GM04504 (cell line): ENCODE results near the gene CD3E.
"Not testable (repeated sequence)": the region's sequence is repeated elsewhere in the genome, so short reads cannot be mapped to it uniquely, and the experiment has no call there.

Experiments
- DNase-seq: peaks from one replicate; pipeline ENCODE4 v3.0.0-alpha.2; 2012; ENCODE audit warnings: low read depth

Gene CD3E

DNA sequence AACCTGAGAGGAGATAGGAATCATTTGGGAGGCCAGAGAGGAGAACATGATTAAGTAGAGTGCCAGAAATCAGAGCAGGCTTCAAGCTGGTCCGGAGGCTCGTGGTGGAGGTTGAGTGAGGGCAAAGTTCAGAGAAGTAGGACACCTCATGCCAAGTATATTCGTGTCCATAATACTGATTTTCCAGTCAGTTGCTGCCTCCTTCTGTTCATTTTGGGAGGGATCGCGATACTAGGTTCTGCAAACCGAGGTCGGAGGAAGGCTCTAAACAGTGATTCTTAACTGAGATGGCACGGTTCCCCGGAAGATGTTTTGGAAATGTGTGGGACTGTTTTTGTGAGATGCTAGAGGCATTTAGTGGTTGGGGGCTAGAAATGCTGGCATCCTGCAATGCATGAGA lies 13.6 kb upstream of the CD3E start:
- no peak for DNase-seq

DNA sequence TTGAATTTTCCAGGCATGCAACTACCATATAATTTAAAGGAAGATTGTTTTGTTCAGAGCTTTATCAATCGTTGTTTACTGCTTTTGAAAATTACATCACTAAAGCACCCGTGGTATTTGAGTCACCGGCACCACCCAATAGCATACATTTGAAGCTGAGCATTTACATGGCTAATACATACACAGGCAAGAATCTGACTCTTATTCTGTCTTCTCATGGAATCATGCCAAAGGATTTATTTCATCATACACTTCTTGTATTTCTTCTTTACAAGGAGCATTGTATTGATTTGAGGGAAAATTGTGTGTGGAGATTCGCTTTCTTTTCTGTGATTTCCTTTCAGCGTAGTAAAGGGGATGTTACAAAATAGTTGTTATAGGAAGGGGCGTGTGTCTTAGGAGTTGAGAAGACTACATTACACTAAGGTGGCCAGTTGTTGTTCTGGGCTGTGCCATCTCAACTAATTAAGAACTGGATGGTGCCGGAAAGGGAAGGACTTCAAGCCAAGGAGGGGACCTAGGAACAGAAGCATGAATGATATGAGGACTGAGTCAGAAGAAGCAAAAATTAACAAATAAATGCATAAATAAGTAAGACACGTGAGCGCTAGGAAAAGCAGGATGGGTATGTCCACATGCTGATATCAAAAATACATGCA lies 12.9 kb upstream of the CD3E start:
- DNase-seq = no peak

DNA sequence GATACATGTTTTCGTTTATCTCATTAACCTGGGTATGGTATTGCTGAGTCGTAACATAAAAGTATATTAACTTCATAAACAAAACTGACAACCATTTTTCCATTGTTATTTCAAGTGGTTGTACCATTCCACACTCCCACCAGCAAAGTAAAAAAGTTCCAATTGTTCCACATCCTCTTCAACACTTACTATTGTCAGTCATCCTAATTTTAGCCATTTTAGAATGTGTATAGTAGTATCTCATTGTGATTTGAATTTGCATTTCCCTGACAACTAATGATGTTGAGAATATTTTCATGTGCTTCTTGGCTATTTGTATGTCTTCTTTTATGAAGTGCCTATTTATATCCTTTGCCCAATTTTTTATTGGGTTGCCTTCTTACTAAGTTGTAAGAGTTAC lies 10.5 kb upstream of the CD3E start:
- no peak for DNase-seq

DNA sequence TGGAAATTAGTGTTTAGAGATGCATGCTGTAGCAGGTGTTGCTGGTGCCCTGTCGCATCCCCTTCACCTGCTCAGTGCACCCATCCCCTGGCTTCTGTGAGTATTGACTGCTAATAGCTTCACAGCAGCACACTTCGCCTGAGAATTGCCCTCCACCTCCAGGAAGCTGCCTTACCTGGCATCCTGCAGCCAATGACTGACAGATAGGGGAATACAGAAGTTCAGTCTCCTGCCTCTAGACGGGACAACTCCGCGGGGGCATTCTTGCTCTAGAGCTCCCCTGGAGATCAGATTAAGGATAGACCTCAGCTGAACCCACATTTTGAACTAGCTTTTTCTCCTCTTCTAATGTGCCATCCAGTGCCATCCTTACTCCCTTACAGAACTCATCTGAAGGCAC lies 9.3 kb upstream of the CD3E start:
- DNase-seq = no peak

DNA sequence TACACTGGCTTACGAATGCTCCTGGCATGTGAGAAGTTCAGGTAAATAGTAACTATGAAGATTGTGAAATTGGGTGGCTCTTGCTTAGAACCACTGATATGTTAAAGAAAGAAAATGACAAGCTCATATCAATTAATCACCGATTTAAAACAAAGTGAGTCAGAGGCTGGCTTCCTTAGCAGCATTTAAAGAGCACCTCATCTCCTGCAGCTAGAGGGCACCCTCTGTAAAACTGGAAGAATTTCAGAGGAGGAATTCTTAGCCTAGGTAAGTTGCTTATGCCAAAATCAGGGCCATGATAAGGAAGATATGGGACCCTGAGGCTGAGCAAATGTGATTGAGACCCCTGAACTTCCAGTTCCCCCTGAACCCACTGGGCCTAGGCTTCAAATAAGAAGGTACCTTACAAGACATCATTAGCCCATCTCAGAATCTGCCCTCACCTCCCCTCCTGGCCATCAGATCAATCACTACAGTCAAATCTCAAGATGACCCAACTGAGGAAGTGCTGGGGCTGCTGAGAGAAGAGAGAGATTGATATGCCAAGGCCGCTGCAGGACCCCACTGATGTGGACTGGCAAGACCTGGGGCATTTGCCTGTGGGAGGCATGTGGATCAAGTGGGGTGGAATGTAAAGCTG lies 8.6 kb upstream of the CD3E start:
- no peak for DNase-seq

DNA sequence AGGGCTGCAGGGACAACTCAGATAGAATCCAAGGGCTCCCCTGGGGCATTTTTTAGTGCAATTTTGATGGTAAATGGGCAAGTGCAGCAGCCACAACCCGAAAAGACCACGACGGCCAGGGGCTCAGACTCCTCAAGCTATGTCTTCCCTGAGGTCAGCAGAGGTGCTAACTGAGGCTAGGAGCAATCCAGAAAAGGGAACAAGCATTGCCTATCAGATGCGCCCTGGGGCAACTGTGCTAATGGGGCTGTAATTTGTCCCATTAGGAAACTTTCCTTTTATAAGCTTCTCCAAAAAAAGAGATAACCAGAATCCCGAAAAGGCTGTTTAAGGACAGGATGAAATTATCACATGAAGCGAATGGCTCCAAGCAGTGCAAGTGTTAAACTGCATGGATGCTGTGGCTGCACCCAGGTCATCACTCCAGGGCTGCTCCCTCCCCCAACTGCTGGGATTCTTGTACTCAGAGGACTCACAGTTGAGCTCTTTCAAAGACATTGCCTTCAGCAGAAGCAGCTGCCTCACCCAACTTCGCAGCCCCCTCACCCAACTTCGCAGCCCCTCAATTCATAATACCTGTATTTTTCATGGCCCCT lies 2.8 kb upstream of the CD3E start:
- no peak for DNase-seq

DNA sequence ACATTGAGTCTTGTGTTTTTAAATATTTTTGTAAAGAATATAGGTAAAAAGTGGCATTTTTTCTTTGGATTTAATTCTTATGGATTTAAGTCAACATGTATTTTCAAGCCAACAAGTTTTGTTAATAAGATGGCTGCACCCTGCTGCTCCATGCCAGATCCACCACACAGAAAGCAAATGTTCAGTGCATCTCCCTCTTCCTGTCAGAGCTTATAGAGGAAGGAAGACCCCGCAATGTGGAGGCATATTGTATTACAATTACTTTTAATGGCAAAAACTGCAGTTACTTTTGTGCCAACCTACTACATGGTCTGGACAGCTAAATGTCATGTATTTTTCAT lies 333 bp upstream of the CD3E start:
- DNase-seq = no peak

DNA sequence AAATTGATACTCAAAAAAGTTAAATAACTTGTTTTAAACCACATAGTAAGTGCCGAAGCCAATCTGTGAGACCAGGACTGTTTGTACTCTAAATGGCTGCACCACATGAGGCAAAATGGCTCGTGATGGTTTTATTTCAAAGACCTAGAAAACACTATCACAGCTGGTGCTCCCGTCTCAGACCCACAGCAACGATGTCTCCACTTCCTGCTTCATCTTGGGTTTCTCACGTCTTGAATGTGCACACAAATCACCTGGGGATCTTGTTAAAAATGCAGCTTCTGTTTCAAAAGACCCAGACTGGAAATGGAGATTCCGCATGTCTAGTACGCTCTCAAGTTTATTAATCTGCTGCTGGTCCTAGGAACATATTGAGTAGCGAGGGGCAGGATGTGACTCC lies 1.2 kb downstream of the CD3E start:
- DNase-seq = no peak

DNA sequence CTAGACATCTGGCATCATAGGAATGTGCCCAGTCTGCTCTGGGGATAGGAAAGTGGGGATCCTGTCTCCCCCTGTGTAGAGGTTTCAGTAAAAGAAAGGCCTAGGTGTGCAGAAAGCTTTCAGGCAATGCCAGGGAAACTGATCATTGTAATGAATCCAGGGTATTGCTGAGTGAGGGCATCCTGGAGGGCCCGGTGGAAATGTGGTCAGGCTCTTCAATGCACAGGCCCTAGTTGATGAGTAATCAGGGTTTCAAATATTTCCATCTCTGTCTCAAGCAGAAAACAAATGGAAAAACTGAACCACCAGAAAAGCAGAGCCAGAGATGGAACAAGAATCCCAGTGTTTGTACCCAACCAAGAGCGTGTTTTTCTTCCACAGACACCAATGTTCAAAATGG lies 2.0 kb downstream of the CD3E start:
- DNase-seq = no peak

DNA sequence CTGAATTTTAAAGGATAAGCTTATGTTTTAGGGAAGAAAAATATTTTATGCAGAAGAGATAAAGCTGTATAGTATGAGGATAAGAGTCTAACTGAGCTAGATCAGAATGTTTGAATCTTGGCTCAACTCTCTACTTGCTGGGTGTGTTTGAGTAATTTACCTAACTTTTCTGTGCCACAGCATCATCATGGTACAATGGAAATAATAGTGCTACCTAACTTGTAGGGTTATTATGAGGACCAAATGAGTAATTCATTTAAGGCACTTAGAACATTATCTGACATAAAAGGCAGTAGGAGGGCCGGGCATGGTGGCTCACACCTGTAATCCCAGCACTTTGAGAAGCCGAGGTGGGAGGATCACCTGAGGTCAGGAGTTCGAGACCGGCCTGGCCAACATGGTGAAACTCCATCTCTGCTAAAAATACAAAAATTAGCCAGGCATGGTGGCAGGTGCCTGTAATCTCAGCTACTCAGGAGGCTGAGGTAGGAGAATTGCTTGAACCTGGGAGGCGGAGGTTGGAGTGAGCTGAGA lies 4.5 kb downstream of the CD3E start:
- DNase-seq = not testable (repeated sequence)

DNA sequence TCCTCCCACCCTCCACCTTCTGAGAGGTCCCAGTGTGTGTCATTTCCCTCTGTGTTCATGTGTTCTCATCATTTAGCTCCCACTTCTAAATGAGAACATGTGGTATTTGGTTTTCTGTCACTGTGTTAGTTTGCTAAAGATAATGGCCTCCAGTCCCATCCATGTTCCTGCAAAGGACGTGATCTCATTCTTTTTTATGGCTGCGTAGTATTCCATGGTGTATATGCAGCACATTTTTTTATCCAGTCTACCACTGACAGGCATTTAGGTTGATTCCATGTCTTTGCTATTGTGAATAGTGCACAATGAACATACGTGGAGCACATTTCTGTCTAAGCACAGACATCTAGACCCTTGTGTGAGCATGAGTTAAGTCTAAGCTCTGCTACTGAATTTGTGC lies 5.7 kb downstream of the CD3E start:
- DNase-seq = no peak

DNA sequence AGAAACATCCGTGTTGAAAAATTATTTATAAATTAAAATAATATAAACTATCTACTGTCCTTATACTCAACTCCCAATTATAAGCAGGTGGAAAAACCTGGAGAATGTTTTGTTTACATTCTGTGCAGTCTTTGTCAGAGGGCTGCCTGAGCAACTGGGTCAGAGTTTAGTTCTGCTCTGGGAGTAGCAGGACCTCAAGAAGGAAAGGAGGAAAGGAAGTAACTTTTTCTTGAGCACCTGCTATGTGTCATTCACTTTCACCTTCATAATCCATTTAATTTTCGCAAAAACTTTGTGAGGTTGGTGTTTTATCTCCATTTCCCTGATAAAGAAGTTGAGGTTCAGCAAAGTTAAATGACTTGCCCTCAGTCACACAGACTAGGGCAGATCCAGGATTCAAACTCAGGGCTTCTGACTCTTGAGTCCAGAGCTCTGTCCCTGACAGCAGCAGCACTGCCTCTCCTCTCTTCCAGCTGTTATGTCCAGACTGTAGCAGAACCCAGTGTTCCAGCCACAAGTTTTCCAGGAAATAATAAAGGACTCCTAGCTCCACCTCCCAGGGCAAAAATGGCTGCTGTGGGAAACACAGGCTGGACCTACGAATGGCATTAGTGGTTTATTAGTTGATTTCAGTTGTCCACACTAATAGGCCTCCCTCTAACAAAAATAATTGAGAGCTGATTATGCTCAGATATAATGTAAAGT lies 6.4 kb downstream of the CD3E start:
- DNase-seq = no peak

DNA sequence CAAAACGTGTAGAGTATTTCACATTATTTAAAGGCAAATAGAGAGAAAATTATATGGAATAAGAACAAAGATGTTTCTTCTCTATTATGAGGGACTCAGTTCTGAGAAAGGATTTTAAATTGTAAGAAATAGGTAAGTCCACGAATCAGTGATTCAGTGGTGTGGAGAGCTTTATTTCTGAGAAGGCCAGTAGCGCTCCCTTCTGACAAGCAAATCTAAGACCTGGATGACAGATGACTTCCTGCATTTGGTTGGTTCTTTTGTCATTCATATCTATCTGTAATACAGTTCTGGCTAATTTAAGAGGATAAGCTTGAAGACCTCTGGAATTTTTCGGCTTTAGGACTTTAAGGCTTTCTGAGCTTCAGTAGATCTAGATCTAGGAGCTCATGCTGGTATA lies 7.0 kb downstream of the CD3E start:
- DNase-seq = no peak

DNA sequence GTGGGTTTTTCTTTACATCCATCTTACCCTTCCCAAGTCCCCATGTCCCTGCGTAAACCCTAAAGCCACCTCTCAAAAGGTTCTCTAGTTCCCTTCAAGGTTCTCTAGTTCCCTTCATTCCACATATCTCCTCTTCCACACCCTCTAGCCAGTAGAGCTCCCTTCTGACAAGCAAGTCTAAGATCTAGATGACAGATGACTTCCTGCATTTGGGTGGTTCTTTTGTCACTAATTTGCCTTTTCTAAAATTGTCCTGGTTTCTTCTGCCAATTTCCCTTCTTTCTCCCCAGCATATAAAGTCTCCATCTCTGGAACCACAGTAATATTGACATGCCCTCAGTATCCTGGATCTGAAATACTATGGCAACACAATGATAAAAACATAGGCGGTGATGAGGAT lies 7.8 kb downstream of the CD3E start:
- DNase-seq = no peak

DNA sequence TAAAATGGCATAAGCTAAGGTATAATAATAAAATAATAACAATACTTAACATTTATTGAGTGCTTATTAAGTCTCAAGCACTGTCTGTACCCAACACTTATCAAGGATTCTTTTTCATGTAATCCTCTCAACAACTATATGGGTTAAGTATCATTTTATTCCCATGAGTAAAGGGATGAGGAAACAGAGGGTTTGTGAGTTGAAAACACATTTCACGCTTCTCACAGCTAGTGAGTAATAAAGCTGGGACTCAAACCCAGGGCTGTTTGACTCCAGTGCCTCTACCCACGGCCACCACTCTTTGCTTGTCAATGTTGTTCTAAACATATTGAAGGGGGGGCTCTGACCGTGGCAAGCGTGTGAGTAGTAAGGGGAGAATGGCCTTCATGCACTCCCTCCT lies 8.7 kb downstream of the CD3E start:
- DNase-seq = no peak

DNA sequence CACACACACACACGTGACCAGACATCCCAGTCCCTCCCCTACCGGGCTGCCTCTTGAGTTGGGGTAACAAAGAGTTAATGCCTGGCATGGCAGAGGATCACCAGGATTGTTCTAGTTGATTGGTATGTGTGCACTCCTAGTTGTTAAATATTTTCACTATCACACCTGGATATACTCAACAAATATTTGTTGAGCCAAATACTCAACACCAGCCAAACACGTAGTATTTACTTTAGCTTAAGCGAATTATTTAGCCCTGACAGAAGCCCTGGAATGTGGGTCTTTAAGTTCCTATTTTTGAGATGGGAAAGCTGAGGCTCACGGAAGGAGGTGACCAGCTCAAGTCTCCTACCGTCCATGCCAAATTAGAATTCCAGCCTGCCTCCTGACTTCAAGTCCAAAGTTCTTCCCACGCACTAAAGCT lies 10.5 kb downstream of the CD3E start:
- DNase-seq = no peak

DNA sequence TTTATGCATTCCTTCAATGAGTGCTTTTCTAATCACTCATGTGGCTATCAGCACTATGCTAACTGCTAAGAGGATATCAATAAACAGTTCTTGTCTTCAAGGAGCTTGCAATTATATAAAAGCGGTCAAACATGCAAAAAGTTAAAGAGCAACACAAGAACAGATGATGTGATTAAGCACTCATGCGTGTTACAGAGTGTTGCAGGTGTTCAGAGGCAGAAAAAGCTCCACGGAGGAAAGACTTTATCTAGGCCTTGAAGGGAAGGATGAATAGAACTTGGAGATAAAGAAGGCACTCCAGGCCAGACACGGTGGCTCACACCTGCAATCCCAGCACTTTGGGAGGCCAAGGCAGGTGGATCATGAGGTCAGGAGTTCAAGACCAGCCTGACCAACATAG lies 13.6 kb downstream of the CD3E start:
- no peak for DNase-seq

DNA sequence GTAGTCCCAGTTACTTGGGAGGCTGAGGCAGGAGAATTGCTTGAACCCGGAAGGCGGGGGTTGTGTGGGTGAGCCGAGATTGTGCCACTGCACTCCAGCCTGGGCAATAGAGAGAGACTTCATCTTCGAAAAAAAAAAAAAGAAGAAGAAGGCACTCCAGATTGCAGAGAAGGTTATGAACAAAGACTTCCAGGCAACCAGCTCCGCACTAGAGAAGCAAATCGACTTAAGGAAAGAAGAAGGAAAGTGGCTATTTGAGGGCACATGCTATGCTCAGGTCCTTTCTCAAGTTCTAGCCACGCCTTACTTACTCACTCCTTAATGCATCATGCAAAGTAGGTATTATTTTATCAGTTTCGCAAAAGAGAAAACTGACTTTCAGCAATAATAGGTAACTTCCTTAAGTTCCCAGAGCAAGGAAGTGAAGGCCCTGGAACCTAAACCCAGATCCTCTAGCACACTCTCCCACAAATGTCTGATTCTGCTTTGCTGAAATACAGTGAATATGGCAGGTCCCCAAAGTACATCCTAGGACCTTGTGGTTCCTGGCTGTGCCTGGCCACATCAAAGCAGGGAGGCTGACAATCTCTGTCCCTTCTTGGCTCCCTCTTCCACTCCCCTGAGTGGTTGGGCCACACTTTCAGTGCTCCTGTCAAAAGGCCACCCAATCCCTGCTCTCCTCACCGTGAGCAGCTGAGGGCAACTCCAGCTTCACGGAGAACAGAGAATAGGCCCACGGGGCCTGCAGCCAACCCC lies 14.2 kb downstream of the CD3E start:
- no peak for DNase-seq

DNA sequence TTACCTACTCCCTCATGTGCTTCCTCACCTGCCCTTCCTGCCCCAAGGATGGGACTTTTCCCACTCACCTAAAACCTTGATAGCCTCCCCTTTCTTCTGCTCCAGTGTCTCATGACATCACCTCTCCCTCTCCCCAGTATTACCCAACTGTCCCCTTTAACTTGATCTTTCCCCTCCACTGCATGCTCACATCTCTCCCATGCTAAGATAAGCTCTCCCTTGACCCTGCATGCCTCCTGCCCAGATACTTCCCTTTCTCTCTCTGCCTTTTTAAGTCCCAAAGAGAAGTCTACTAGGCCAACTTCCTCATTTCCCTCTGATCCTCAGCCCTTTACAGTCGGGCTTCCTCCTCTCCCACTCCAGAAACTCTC lies 14.8 kb downstream of the CD3E start:
- no peak for DNase-seq

DNA sequence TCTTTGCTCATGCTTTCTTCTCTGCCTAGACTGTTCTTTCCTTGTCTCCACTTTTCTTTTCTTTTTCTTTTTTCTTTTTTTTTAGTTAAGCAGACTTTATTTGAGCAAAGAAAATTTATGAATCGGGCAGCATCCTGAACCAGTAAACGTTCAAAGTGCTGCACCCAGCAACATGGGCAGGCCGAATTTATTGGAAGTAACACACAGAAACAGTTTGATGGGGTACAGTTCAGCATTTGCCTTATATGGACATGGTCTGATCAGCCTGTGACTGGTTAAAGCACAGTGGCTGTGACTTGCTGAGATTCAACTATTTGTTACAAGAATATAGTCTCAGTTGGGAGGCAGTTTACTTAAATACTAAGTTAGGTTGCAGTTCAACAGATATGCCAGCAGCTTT lies 16.0 kb downstream of the CD3E start:
- no peak for DNase-seq

DNA sequence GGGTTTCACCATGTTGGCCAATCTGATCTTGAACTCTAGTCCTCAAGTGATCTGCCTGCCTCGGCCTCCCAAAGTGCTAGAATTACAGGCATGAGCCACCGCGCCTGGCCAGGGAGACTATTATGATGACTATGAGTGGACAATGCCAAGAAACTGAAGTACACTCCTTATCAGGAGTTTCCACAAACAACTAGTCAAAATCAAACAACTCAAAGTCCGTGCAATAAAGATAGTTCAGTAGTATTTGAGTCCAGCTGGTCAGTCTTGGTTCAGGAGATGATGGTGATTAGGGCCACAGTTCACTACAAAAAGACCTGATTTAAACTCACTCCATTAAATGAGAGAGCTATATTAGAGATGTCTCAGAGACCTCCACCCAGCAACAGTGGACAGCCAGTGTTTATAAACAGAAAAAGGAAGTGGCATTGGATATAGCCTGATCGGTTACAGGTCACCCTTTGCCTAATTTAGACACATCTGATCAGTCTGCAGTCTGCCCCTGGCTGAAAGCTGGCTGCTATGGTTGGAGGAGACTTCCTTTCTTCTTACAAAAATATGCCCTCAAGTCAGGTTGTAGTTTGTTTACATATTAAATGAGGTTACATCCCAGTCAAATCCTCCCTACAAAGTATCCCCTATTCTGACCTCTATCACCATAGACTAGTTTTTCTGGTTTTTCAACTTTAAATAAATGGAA lies 17.0 kb downstream of the CD3E start:
- no peak for DNase-seq

DNA sequence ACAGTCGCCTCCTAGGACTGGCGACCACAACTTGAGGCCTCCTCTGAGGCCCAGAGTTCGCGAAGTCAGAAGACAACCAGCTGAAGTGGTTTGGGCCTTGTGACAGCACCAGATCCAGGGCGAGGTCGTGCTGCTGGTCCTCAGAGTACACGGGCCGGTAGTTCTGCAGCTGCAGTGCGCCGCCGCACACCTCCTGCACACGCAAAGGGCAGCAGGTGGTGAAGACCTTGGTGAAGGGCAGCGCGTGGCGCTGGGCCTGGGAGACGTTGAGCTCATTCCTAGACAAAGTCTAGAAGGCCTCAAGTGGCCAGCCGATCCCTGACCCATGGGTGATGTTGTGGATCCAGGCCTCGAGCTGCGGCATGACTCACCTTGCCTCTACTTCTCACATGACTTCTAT lies 18.2 kb downstream of the CD3E start:
- no peak for DNase-seq
